HG03139 (cell line): Measurements from ENCODE around the gene EHMT1.
"Not testable (repeated sequence)": the region's sequence is repeated elsewhere in the genome, so short reads cannot be mapped to it uniquely, and the experiment has no call there.

Experiments used
- ATAC-seq: cut with Tn5 transposase; IDR thresholded peaks from one replicate; pipeline ENCODE4 v1.9.1; 2021; ENCODE audit not compliant: unreplicated experiment

EHMT1 gene

DNA sequence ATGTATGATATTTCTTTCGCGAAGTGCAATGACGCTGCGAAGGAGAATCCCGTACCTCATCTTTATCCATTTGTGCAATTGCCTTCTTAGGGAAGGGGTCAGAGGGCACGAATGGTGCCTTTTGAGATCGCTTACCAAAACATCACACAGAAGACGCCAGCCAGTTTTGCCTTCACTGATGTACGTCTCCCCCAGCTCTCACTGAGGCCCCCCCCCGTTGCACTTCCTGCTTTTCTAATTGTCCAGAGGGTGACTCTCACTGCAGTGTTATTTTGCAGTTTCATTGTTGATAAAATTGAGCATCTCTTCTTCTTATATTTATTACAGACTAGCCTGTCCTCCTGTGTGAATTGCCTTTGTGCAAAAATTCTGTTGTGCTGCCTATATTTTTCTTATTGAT is 219.8 kb downstream of the EHMT1 start:
- no peak for ATAC-seq

- ATAC-seq, result no peak
Observed at GRCh38 chr9:137843355-137843754, 224.6 kb downstream of the EHMT1 start.

DNA sequence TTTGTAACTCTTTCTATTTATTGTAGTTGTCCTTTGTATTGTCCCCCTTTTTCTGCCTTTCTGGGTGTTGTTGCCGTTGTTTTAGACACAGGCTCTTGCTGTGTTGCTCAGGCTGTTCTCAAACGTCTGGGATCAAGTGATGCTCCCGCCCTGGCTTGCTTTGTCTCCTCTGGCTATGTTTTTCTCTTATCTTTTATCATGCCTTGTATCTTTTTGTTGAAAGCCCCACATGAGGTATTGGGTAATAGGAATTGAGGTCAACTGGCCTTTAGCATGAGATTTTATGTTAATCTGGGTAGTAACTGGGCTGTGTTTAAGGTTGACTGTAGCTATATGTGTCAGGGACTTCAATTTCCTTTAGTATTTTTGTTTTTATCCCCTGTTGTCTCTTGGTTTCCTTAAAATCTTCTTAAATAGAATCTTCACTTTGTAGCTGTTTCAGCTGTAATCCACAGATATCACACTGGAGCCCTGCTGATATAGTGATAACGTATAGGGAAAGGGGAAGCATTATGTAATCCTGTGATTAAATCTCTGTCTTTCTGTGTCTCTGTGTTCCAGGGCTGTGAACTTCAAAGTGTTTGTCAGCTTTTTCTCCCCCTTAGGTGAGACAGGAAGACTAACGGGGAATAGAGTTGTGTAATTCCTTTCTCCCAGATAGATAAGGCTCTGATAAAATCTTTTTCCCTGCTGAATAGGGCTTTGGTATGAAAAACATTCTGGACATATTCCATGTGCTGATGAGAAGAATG is 232.9 kb downstream of the EHMT1 start:
- no peak for ATAC-seq

DNA sequence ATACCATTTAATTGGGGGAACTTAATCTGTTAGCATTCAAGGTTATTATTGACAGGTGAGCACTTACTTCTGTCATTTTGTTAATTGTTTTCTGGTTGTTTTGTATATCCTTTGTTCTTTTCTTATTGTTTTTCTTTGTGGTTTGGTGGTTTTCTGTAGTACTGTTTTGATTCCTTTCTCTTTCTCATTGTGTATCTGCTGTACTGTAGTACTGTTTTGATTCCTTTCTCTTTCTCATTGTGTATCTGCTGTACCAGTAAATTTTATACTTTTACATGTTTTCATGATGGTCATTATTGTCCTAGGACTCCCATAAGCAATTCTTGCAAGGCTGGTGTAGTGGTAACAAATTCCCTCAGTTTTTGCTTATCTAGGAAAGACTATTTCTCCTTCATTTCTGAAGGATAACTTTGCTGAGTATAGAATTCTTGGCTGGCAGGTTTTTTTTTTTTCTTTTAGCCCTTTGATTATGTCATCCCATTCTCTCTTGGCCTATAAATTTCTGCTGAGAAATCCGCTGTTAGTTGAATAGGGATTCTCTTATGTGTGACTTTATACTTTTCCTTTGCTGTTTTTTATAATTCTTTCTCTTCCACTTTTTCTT is 234.7 kb downstream of the EHMT1 start:
- no peak for ATAC-seq

- no peak for ATAC-seq
Observed at GRCh38 chr9:137860361-137860760, 241.6 kb downstream of the EHMT1 start.

- ATAC-seq, result no peak
Observed at GRCh38 chr9:137865581-137866145, 246.9 kb downstream of the EHMT1 start.

DNA sequence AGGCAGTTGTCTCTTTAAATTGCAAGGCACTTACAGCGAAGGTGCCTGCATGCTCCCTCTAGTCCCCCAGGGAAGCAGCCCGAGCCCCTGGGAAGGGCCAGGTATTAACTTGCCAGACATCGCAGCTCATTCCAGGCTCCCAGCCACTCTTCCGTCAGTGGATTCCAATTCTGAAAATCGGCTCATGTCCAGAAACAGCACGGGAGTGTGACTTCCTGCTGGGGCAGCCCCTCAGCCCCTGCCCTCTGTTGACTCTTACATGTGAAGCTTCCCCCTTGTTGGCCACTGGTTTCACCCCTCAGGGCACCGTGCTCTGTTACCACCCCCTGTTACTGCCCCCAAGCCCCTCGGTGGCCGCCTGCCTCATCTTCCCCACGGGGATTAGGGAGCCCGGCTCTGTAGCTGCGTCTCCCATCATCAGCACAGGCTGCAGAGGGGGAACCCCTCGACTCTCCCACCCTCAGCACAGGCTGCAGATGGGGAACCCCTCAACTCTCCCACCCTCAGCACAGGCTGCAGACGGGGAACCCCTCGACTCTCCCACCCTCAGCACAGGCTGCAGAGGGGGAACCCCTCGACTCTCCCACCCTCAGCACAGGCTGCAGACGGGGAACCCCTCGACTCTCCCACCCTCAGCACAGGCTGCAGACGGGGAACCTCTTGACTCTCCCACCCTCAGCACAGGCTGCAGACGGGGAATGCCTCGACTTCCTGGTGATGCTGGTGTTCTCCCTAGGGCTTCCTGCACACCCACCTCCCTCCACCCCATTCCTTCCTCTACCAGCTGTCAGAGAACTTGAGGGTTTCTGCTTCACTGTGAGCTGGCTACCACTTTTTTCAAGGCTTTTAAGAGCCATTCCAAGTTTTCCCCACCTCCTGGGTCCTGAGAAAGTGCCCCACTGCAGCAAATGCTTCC is 247.7 kb downstream of the EHMT1 start:
- no peak for ATAC-seq

DNA sequence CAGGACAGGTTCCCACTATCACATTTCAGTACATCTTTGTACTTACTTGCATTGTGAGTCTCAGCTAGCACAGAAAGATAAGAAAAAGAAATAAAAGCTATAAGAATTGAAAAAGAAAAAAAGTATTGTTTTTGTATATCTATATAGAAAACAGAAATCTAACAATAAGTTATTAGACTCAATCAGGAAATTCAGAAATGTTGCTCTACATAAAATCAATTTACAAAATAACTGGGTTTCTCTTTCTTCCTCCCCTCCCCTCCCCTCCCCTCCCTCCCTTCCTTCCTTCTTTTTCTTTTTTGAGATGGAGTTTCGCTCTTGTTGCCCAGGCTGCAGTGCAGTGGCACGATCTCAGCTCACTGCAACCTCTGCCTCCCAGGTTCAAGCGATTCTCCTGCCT is 251.6 kb downstream of the EHMT1 start:
- no peak for ATAC-seq

GRCh38 chr9:137872296-137872695 is 253.5 kb downstream of the EHMT1 start:
- ATAC-seq, result no peak

- ATAC-seq, result no peak
Observed at GRCh38 chr9:137873408-137873807, 254.6 kb downstream of the EHMT1 start.

DNA sequence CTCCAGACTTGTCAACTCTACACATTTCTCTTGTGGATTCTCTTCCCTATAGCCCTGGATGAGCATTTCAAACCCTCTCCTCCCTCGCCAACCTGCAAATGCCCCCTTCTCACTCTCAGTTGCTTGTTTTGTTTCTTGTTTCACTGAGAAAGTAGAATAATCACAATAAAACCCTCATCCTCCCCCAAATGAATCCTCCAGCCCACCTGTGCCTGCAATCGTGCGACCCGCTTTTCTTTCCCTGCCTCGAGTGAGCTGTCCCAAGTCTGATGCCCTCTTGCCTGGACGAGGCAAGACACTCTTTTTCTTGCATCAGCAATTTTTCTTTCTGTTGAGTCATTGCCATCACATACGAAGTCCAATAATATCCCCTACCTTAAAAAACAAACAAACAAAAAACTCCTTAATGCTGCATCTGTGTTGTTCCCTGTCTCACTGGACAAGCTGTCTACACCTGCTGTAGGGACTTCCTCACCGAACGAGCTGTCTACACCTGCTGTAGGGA is 255.1 kb downstream of the EHMT1 start:
- no peak for ATAC-seq

- ATAC-seq, result no peak
Observed at GRCh38 chr9:137875354-137875753, 256.5 kb downstream of the EHMT1 start.

- no peak for ATAC-seq
Observed at GRCh38 chr9:137875846-137876245, 257.0 kb downstream of the EHMT1 start.

DNA sequence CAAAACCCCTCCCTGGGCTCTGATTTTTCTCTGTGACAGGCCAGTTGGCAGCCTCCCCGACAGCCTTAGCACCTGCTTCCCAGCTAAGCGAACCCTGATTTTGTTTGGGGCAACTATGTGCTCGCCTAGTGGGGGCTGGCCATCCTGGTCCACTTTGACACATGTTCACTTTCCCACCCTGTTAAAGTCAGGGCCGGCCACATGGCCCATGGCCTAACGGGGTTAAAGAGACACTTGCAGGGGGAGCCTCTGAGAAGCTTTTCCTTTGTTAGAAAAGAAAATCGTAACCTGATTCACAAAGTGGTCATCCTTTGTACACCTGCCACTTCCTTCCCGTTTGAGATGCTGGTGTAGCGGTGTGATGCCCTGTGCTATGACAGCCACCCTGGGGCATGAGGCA is 257.5 kb downstream of the EHMT1 start:
- no peak for ATAC-seq

GRCh38 chr9:137876781-137877386 is 258.1 kb downstream of the EHMT1 start:
- ATAC-seq, result no peak

DNA sequence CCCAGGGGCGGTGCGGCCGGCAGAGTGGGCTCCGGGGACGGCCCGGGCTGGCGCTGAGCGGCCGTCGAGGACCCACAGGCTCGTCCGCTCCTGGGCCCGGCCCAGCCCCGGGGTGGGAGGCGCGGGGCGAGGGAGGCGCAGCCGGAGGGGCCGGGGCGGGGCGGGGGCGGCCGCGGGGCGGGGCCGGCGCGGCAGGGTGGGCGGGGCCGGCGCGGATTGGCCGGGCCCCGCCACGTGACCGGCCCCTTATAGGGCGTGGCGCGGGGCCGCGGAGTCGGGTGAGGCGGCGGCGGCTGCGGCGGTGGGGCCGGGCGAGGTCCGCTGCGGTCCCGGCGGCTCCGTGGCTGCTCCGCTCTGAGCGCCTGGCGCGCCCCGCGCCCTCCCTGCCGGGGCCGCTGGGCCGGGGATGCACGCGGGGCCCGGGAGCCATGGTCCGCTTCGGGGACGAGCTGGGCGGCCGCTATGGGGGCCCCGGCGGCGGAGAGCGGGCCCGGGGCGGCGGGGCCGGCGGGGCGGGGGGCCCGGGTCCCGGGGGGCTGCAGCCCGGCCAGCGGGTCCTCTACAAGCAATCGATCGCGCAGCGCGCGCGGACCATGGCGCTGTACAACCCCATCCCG is 258.8 kb downstream of the EHMT1 start, which contains the start of gene CACNA1B:
CACNA1B (plus strand) TSS at position 277 of the 617 bp plus-strand sequence; CDS start at position 429, 152 bp downstream.
- ATAC-seq, result not testable (repeated sequence)

- no peak for ATAC-seq
Observed at GRCh38 chr9:137878146-137878941, 259.5 kb downstream of the EHMT1 start.

DNA sequence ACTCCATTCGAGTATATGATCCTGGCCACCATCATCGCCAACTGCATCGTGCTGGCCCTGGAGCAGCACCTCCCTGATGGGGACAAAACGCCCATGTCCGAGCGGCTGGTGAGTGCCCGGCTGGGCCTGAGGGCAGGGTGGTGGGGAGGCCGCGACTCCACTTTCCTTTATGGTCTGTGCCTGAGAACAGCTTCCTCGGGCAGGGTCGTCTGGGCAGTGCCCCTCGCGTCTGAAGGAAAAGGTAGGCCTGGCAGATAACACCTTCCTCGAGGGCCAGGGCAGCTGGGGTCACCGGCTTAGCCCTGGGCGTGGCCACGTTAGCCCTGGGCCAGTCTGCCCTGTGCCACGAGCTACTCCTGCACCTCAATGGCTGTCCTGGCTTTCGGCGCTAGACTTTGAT is 260.2 kb downstream of the EHMT1 start:
- no peak for ATAC-seq

DNA sequence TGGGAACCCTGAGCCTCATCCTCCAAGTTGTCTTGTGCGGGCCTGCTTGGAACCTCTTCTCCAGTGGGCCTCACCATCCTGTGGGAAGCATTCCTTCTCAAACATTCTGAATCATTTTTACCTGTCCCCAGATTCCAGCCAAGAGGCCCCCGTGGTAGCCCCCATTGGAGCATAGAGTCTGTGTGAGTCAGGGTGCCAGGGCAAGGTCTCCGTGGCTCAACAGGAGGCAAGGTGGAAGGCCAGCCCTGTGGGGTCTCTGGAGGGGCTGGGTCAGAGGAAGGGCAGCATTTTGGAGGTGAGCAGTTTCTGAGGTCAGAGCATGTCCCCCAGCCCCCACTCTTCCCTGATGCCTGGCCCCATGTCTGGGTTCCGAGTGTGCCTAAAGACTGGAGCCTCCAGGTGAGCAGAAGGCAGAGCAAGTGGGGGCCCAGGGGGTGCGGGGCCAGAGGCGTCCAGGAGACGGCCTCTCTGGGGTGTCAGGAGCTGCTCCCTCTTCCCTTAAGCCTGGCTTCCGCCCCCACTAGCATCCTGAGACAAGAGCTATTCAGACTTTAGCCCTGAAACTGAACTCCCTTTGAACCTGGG is 260.9 kb downstream of the EHMT1 start:
- no peak for ATAC-seq
